Cerebellar cortex (tissue), 1 donor: ENCODE data around the gene TMEM117.
A peak's percentile ranks its signal among the peaks of the same experiment; 100 is the strongest.
"Not testable (repeated sequence)": the region's sequence is repeated elsewhere in the genome, so short reads cannot be mapped to it uniquely, and the experiment has no call there.

ENCODE experiments used
- DNase-seq: peaks from one replicate; pipeline ENCODE4 v3.0.0-alpha.2; 2015; ENCODE audit warnings: low spot score

Gene TMEM117

DNA sequence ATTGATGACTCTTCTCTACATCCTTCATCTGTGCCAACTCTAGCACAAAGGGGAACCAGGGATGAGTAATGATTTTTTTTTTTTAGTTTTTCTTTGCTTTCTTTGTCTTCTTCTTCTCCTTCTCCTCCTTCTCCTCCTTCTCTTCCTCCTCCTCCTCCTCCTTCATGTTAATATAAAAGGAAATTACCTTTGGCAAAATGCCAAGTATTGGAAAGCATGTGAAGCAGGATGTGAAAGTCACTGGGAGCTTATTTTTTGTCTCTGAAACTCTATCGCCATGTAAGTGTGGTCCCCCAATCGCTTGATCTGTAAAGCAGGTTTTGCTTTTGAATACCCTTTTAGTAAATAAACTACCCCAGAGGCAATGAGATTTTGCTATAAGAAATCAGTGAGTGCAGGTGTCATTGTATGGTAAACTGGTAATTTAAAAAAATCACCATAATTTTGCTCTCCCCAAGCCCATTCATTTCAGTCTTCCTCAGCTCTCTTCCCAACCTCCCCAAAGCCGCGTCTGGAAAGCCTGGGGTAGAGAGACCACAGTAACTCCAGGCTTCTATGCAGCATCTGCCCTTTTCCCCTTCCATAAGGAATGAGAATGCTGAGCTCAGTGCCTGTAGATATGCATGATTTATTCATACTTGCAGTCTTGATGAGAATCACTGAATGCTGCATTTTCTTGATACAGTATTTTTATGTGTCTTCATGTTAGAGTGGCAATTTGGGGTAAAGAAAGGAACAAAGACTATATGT is 388.7 kb downstream of the TMEM117 start:
- peak; percentile 13 for DNase-seq

DNA sequence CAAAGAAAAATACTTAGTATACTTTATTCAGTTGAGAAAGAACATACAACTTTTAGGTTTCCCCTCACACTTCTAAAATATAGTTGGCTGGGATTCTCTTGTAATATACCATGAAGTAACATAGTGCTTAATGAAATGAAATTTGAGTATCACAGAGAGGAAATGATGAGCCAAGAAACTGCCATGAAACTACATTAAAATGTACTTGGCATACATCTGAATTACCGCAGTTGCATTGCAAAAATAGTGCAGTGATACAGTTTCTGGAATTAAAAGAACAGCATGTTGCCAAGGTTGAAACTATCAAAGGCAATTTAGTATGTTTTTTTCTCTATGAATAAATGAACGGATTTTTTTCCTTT is 389.2 kb downstream of the TMEM117 start:
- peak; percentile 21 for DNase-seq

- DNase-seq: no peak
Observed at GRCh38 chr12:44227616-44228015, 391.7 kb downstream of the TMEM117 start.

GRCh38 chr12:44229846-44230245 is 394.0 kb downstream of the TMEM117 start:
- DNase-seq: no peak

- no peak for DNase-seq
Observed at GRCh38 chr12:44235674-44236073, 399.8 kb downstream of the TMEM117 start.

GRCh38 chr12:44240186-44240585 is 404.3 kb downstream of the TMEM117 start:
- DNase-seq: no peak

- DNase-seq: no peak
Observed at GRCh38 chr12:44245932-44246331, 410.1 kb downstream of the TMEM117 start.

DNA sequence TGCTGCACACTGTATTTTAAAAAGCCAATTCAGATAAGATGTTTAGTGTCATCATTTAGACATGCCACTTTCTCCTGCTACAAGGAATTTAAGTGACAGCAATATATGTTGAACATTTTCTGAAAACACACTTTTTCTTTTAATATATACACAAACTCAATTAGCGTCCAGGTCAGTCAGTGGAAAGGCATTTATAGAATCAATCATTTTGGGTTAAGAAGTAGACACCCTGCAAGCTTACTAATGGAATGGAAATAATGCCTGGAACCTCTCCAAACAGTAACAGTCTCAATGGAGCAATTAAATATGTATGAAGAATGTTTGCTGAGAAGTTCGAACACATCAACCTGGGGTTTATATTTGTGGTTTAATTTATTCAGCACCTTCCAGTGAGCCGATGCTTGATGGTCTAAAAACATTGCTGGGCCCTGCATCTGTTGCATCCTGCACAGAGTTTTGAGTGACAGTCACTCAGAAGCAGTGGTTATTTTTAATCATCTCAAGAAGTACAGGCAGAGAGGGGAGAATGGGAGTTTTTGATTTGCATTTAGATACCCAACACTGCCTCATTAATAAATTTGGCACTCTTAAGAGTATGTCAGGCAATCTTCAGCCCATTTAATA is 410.7 kb downstream of the TMEM117 start:
- no peak for DNase-seq

GRCh38 chr12:44247588-44247987 is 411.7 kb downstream of the TMEM117 start:
- no peak for DNase-seq

DNA sequence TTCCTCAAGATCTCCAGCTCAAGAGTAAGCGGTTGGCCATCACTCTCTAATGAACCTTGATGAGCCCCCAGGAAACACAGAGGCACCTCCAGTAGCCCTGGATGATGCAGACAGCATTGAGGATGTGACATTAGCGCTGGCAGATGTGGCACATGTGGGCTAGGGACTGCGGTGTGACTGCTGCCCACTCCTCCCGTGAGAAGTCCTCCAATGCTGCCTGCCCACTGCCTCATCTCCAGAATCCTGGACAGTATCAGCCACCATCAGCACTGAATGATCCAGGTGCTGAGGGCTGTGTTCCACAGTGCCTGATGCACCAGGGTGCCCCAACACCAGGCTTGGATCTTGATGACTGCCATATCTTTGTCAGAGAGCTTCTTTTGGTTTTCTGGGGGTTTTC is 412.6 kb downstream of the TMEM117 start:
- DNase-seq: no peak

DNA sequence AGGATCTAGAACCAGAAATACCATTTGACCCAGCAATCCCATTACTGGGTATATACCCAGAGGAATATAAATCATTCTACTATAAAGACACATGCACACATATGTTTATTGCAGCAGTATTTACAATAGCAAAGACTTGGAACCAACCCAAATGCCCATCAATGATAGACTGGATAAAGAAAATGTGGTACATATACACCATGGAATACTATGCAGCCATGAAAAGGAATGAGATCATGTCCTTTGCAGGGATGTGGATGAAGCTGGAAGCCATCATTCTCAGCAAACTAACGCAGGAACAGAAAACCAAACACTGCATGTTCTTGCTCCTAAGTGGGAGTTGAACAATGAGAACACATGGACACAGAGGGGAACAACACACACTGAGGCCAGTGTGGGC is 414.6 kb downstream of the TMEM117 start:
- DNase-seq: not testable (repeated sequence)

DNA sequence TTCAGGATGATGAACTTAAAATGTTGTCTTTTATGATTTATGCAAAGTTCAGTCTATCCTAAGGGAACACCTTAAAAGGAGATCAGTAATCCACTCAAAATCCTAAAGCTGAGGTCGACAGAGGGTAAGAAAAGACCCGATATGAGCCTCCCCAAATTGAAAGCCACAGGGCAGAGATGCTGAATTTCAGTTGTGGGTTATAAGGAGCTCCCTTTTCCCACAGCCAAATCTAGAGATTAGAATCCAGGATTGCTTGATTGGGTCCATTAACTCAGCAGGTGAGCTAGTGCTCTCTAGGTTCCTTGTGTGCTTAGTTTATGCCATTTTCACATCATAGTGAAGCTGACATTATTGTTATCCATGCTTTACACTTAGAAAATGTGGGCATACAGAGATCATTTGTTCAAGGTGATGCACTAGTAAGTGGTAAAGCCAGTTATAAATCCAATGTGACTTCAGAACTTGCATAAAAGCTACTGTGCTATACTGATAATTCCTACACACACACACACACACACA is 417.5 kb downstream of the TMEM117 start:
- no peak for DNase-seq

- DNase-seq: no peak
Observed at GRCh38 chr12:44258246-44258645, 422.4 kb downstream of the TMEM117 start.

GRCh38 chr12:44259890-44260289 is 424.0 kb downstream of the TMEM117 start:
- DNase-seq: no peak

- no peak for DNase-seq
Observed at GRCh38 chr12:44260581-44260980, 424.7 kb downstream of the TMEM117 start.

DNA sequence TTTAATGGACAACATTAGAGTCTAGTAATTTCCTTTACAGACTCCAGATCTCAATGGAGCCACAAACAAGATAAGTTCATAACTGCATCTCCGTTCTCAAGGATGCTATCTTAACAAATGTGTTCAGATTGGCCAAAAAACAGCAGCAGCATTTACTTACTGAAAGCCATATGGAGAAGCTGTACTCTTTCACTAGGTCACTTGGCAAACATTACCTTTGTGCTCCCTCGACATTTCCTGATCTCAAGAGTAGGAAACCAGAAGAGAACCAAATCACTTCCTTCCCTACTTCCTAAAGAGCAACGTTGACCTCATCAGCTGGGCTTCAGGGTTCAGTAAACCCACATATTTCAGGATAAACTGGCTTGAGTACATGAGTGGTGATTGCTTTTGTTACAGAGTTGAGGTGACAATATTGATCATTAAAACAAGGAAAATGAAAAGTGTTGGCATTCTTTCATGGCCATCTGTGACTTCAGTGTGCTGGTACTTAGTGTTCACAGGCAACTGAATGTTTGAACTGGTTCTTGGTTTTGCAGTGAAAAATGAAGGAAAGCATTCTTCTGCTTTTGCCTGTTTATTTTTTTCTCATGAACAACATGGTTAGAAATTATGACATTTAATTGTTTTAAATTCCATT is 449.6 kb downstream of the TMEM117 start:
- peak; percentile 92 for DNase-seq

GRCh38 chr12:44286336-44286735 is 450.5 kb downstream of the TMEM117 start:
- DNase-seq: peak; percentile 31

GRCh38 chr12:44286821-44287505 is 451.1 kb downstream of the TMEM117 start:
- DNase-seq: peak; percentile 41

DNA sequence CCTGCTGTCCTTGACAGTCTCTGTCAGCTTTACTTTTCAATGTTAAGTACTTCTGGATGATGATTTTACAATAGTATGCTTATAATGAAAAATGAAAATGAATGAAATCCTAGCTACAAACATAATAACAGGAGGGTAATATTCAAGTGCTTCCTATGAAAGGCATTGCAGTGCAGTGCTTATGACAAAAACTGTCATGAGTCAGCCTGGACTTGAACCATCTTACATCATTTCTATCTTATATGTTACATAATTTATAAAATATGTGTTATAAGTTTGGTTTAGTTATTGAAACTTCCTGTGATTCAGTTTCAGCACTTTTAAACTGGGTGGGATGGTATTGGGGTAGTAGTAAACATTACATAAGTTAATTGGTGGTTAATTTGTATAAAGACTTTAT is 451.7 kb downstream of the TMEM117 start:
- DNase-seq: no peak

DNA sequence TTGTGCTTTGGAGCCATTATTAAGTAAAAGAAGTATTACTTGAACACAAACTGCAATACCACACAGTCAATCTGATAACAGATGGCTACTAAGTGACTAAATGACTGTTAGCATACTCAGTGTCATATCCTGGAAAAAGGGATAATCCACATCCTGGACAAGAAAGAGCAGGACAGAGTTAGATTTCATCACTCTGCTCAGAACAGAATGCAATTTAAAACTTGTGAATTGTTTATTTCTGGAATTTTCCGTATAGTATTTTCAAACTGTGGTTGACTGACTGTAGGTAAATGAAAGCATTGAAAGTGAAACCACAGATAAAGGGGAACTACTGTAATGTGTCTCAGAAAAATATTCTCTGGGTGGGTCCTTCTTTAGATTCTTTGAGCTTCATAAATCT is 458.8 kb downstream of the TMEM117 start:
- DNase-seq: no peak

DNA sequence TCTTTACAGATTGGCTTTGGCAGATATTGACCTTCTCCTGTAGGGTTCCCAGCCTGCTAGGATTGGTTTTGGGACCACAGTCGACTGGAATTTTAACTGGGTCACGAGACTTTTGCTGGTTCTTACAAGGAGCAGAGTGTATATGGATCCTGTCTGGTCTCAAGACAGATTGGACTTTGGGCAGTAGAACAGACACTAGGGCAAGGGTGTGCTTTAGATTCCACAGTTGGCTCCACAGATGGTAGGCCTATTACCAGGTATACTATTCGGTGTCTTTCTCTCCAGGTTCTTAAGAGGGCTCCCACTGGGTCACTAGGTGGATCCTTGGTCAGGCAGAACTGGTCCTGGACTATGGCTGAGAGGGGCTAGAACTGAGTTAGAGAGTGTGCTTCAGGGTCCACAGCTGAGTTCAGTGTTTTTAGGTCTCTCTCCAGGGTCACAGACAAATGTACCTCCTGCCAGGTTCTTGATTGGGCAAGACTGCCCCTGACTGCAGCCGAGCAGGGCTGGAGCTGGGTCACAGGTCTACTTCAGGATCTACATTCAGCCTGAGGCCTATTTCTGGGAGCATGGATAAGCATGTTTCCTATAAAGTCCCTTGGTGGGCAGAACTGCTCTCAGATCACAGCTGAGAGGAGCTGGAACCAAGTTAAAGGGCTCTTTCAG is 460.2 kb downstream of the TMEM117 start:
- no peak for DNase-seq

DNA sequence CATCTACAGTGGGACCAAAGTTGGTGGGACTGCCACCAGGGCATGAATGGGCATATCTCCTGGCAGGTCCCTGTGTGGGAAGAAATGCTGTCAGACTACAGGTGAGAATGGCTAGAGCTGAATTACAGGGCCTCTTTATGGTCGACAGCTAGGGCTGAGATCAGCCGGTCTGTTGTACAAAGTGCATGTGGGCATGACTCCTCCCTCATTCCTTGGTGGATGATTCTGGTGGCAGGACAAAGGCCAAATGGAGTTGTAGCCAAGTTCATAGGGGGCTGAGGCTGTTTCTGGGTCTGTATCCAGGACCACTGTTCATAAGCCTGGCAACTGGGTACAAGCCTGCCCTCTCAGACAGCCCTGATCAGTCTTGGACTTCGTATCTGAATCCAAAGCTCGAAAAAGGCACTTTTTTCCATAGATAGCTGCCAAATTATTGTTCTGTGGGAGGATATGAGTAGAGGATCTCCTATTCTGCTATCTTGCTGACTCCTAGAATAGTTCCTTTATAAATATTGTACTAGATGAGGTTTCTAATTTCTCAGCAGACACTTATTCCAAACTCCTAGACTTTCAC is 460.8 kb downstream of the TMEM117 start:
- DNase-seq: no peak
